HG03571 (cell line): ENCODE data around the gene OSBPL6.

Experiments used
- ATAC-seq: cut with Tn5 transposase; IDR thresholded peaks from one replicate; pipeline ENCODE4 v1.9.1; 2021; ENCODE audit not compliant: unreplicated experiment

Gene OSBPL6

GRCh38 chr2:178237488-178238153, 43.3 kb downstream of the OSBPL6 start:
- ATAC-seq: no peak

GRCh38 chr2:178238154-178238521, 43.8 kb downstream of the OSBPL6 start:
- no peak for ATAC-seq

GRCh38 chr2:178238750-178239149, 44.4 kb downstream of the OSBPL6 start:
- no peak for ATAC-seq

GRCh38 chr2:178241844-178242551, 47.7 kb downstream of the OSBPL6 start:
- no peak for ATAC-seq

GRCh38 chr2:178242552-178242883, 48.2 kb downstream of the OSBPL6 start:
- no peak for ATAC-seq

- ATAC-seq: no peak
These were observed 49.6 kb downstream of the OSBPL6 start for GRCh38 chr2:178243961-178244360.

- no peak for ATAC-seq
These were observed 50.5 kb downstream of the OSBPL6 start for GRCh38 chr2:178244777-178245176.

- ATAC-seq: no peak
These were observed 52.4 kb downstream of the OSBPL6 start for GRCh38 chr2:178246696-178247095.

- ATAC-seq: no peak
These were observed 52.9 kb downstream of the OSBPL6 start for GRCh38 chr2:178247250-178247649.

GRCh38 chr2:178250429-178250828, 56.1 kb downstream of the OSBPL6 start:
- no peak for ATAC-seq

- no peak for ATAC-seq
These were observed 57.0 kb downstream of the OSBPL6 start for GRCh38 chr2:178251151-178251955.

- ATAC-seq: no peak
These were observed 62.2 kb downstream of the OSBPL6 start for GRCh38 chr2:178256382-178257042.

GRCh38 chr2:178257127-178257526, 62.8 kb downstream of the OSBPL6 start:
- ATAC-seq: no peak

GRCh38 chr2:178258916-178259315, 64.6 kb downstream of the OSBPL6 start:
- ATAC-seq: no peak

GRCh38 chr2:178263159-178263860, 69.0 kb downstream of the OSBPL6 start:
- ATAC-seq: no peak

GRCh38 chr2:178264211-178264610, 69.9 kb downstream of the OSBPL6 start:
- no peak for ATAC-seq

- no peak for ATAC-seq
These were observed 71.5 kb downstream of the OSBPL6 start for GRCh38 chr2:178265851-178266250.

- no peak for ATAC-seq
These were observed 72.1 kb downstream of the OSBPL6 start for GRCh38 chr2:178266445-178266844.

GRCh38 chr2:178267660-178268059, 73.3 kb downstream of the OSBPL6 start:
- no peak for ATAC-seq

GRCh38 chr2:178268435-178268834, 74.1 kb downstream of the OSBPL6 start:
- ATAC-seq: no peak
